Loucy (cell line): Measurements from ENCODE around the gene TBL1X.

ENCODE experiments used
- EZH2phosphoT487 ChIP-seq: fragments of 200-600 bp; IDR thresholded peaks from 2 replicates; pipeline ENCODE4 v1.6.1; 2018; ENCODE audit warnings: antibody characterized with exemption, mild to moderate bottlenecking, moderate library complexity, borderline replicate concordance
- TF ChIP-seq, protein P1 (sequence below): fragments of 200-600 bp; sonication (generic); conservative IDR thresholded peaks from 2 replicates; pipeline ENCODE4 v1.5.1; 2014; ENCODE audit warnings: mild to moderate bottlenecking, antibody characterized with exemption, low read length

- TF ChIP-seq, protein P1, sequence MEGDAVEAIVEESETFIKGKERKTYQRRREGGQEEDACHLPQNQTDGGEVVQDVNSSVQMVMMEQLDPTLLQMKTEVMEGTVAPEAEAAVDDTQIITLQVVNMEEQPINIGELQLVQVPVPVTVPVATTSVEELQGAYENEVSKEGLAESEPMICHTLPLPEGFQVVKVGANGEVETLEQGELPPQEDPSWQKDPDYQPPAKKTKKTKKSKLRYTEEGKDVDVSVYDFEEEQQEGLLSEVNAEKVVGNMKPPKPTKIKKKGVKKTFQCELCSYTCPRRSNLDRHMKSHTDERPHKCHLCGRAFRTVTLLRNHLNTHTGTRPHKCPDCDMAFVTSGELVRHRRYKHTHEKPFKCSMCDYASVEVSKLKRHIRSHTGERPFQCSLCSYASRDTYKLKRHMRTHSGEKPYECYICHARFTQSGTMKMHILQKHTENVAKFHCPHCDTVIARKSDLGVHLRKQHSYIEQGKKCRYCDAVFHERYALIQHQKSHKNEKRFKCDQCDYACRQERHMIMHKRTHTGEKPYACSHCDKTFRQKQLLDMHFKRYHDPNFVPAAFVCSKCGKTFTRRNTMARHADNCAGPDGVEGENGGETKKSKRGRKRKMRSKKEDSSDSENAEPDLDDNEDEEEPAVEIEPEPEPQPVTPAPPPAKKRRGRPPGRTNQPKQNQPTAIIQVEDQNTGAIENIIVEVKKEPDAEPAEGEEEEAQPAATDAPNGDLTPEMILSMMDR, result no peak
- TF ChIP-seq EZH2phosphoT487, result no peak
Observed at GRCh38 chrX:9462456-9462855, 2.4 kb upstream of the TBL1X start.
